Measurements from ENCODE around the gene DCTD.

Gene DCTD

GRCh38 chr4:182869697-182870096, 47.5 kb downstream of the DCTD start:
- DNase-seq, result no peak

GRCh38 chr4:182866746-182867145, 50.4 kb downstream of the DCTD start:
- DNase-seq, result no peak

- no peak for DNase-seq
These were observed 53.7 kb downstream of the DCTD start for GRCh38 chr4:182863501-182863900.

- DNase-seq, result no peak
These were observed 54.3 kb downstream of the DCTD start for GRCh38 chr4:182862921-182863320.

GRCh38 chr4:182862141-182862875, 54.9 kb downstream of the DCTD start:
- no peak for DNase-seq

DNA sequence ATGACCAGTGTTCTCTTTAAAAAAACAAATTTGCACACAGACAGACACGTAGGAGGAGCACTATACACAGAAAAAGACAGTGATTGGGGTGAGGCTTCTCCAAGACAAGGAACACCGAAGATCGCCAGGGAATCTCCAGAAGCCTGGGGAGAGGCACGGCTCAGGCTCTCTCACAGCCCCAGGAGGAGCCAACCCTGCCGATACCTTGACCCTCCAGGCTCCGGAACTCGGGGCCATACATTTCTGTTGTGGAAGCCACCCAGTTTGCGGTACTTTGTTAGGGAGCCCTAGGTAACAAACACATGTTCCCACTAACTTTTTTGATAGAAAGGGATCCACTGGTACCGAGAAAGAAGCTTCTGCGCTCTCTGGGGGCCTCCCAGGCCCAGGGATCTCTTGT, 55.8 kb downstream of the DCTD start:
- DNase-seq, result no peak

DNA sequence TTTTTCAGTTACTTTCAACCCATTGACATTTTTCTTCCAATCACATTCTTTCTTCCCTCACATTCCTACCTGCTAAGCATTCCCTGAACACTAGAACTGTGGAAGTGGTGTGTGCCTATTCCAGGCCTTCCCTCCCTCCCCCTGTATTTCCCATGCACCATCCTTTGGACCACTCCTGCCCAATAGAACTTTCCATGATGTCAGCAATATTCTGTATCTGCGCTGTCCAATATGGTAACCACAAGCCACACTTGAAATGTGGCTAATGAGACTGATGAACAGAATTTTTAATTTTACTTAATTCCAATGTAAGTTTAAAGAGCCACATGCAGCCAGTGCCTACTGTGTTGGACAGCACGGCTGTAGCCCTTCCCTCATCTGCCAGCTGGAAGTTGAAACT, 57.5 kb downstream of the DCTD start:
- no peak for DNase-seq

- no peak for DNase-seq
These were observed 58.5 kb downstream of the DCTD start for GRCh38 chr4:182858711-182859110.

DNA sequence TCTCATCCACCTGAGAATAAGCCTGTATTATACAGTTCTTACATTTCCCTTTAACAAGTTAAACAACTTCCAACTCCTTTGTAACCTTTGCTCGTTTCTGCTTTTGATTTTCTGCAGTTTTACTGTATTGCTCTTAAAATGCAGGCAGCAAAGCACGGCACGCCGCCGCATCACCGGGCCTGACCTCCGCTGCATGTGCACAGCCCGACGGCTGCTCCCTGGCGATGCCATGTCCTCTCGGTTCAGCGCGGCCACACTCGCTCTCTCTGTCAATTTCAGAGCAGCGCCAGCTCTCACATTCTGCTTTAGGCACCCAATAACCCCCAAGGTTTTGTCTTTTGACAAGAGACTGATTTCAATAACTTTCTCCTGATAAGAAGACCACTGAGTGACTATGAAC, 60.3 kb downstream of the DCTD start:
- no peak for DNase-seq

GRCh38 chr4:182855877-182856276, 61.3 kb downstream of the DCTD start:
- no peak for DNase-seq

DNA sequence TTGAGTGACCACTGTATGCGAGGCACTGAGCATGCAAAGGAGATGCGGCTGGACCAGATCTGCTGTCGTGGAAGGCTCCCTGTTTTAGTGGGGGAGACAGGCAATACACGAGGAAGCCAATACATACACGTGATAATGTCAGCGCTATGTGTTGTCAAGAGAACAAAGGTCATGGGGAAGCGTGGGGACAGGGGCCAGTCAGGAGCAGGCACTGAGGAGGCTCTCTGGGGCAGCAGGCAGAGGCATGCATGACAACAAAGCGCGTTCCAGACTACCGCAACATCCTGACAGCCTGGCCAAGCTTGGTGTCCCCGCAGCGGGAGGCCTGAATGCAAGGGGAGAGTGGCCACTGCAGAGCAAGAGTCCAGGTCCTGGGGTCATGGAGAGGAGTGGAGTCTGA, 61.9 kb downstream of the DCTD start:
- DNase-seq, result no peak

DNA sequence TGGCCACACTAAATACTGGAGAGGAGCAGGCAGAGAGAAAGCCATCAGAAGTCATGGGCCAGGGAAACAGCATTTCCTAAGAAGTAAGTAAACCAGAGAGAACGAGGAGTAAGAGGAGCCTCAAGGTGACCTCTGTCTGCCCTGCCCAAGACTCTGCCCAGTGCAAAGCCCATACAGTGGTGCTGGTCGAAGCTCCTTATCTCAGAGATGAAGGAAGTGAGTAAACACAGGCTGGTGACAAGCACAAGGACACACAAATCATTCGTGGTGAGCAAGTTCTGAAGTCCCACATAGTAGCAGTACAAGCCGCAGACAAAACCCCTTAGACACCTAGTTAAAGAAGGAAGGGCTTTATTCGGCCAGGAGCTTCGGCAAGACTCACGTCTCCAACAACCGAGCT, 62.7 kb downstream of the DCTD start:
- DNase-seq, result no peak

DNA sequence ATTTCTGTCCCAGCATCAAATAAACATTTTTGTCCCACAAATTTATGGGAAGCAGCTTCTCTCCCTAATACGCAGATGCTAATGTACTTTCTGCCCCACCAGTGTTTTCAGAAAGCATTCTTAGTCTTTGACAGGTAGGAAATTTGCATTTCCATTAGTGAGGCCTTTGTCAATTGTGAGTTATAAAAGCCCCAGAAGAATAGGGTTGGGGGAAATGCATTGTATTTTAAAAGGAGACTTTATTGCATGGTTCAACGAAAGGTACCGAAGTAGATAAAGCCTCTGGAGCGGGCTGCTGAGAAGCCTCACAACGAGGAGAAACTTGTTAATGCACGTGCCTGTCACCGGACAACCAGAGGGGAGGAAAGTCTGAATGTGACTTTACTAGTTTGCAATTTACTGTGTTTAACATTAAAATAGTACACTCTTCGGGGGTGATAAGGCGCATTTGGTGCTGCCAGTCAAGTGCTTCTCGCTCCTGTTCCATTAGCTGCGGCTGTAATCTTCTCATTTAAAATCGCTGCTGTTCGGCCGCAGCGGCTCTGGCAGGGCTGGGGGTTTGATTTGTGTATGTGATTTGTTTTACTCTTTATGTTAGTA, 63.4 kb downstream of the DCTD start:
- DNase-seq, result no peak

DNA sequence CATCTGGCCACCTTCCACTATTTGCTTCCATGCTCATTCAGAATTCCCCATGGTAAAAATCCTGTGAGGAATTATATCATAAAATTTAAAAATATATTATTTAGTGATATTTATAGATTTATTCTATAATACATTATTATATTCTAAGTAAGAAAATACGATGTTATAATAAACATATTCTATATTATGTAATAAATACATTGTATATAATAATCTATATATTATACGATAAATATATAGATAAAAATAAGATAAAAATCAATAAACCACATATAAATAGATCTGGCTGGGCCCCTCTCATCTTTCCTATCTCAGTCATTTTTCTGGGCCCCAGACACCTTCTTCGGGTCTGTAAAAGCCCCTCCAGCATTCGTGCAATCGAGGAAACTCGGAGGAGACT, 68.5 kb downstream of the DCTD start:
- no peak for DNase-seq

DNA sequence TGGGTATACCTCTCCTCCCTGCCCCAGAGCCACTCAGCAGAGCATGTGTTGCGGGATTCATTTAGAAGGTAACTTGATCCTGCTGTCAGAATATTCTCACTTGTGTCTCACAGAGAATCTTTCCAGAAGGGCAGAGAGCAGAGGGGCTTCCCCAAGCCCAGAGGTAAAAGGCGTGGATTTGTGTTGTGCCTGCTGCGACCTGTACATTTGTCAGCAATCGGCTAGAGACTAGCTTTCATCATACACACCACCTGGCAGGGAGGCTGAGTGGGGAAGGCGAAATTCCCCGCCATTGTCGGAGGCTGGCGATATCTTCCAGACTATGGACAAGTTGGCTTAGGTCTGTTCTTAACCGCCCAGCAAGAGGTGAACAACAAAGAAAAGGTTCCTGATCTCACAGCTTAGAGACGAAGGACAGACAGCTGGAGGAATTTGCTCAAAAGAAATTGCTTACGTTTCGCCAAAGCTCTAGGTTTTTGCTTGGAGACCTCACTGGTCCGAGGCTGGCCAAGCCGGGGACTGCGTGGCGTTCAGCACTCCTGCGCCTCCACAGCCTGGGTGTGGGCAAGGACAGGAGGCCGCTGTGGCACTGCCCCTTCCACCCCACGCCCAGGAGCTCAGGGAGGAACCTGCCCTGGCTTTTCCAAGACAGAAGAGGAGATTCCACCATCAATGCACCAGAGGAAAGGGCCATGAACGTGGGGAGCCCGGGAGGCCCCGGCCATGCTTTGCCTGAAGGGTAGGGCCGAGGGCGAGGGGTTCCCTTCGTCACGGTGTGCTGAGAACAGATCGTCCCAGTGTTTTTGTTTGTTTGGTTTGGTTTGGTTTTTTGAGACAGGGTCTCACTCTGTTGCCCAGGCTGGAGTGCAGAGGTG, 69.4 kb downstream of the DCTD start:
- DNase-seq, result no peak

DNA sequence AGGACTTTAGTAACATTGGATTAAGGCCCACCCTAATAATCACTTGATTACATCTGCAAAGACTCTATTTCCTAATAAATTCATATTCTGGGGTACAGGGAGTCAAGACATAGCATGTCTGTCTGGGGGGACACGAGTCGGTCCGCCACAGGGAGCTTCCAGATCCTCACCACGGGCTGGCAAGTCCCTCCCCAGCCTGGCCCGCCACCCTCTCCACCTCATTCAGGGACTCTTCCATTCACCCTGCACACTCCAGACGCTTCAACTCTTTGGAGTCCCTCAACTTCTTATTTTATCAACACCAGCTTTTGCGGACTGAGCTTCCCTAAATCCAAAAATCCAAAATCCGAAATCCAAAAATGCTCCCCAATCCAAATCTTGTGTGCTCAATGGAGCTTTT, 71.2 kb downstream of the DCTD start:
- no peak for DNase-seq

GRCh38 chr4:182845618-182846017, 71.6 kb downstream of the DCTD start:
- DNase-seq, result no peak

GRCh38 chr4:182843808-182844325, 73.3 kb downstream of the DCTD start:
- DNase-seq, result no peak

DNA sequence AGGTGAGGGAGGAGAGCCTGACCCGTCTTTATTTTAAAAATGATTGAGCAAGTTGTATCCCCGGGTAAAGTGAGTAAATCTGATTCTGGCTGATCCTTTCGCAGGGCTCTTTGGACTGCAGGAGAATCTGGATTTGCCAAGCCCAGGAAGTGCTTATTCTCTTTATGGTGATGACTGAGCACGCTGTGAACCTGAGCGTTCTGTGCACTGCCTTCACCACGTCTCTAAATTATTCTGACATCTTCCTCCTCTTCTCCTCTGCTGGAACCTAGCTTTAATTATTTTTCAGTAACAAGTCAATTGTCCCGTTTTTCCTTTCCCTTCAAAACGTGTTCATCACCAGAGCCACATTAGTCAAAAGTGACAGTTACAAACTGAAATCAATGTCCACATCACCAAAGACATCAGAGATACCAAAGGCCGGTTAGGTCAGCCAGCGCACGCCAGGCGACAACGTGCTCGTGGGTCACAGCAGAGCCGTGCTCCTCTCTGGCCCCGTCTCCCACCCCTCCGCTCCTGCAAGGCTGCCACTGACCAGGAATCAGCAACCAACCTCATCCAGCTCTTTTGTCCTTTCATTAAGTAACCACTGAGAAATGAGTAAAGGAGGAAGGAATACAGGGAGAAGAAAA, 74.3 kb downstream of the DCTD start:
- no peak for DNase-seq

- DNase-seq, result no peak
These were observed 75.0 kb downstream of the DCTD start for GRCh38 chr4:182842104-182842600.

- DNase-seq, result no peak
These were observed 77.1 kb downstream of the DCTD start for GRCh38 chr4:182840108-182840507.
